Adrenal gland (tissue), 12 donors: Measurements from ENCODE around the gene CA10. TPM values are rescaled to one million over a fixed set of nuclear protein-coding genes. Genes with fewer than 3 reads are reported as not detected.

Source experiments
- DNase-seq, 7 donors: peaks; one replicate each; pipeline ENCODE4 v3.0.0-alpha.2; 2019 to 2020
- H3K27ac ChIP-seq, 5 donors: fragments of 200-600 bp; sonication (generic) in 4 of 5; 1 replicate in 3 of 5; 2 replicates in 2 of 5; pipeline versions ENCODE4 v1.5.1 to v1.8.0; 2016 to 2020; ENCODE audit warnings: mild to moderate bottlenecking in 1 of 5
- H3K27me3 ChIP-seq: fragments of 200-600 bp; 2 replicates; pipeline ENCODE4 v1.8.0; 2021
- H3K36me3 ChIP-seq, 2 donors: fragments of 200-600 bp; replicated peaks in 1 of 2; 1 replicate in 1 of 2; 2 replicates in 1 of 2; pipeline versions ENCODE4 v1.5.1 to v1.8.0; 2018 to 2022
- H3K4me1 ChIP-seq, 2 donors: fragments of 200-600 bp; replicated peaks in 1 of 2; 1 replicate in 1 of 2; 2 replicates in 1 of 2; pipeline versions ENCODE4 v1.5.1 to v1.8.0; 2018 to 2021
- H3K4me3 ChIP-seq, 4 donors: fragments of 200-600 bp; sonication (generic) in 3 of 4; one replicate each; pipeline ENCODE4 v1.5.1; 2016 to 2018
- H3K9me3 ChIP-seq, 3 donors: fragments of 200-600 bp; sonication (generic) in 1 of 3; replicated peaks in 1 of 3; 1 replicate in 2 of 3; 2 replicates in 1 of 3; pipeline versions ENCODE4 v1.5.1 to v1.8.0; 2016 to 2021
- CTCF ChIP-seq, 6 experiments: fragments of 450-650 bp in 4 of 6; fragments of 200-600 bp in 2 of 6; sonication (generic) in 1 of 6; IDR thresholded peaks; 1 replicate in 5 of 6; 2 replicates in 1 of 6; pipeline versions ENCODE4 v1.5.1 to v1.8.0; 2016 to 2021; ENCODE audit warnings: antibody characterized with exemption in 6 of 6, mild to moderate bottlenecking in 2 of 6, moderate library complexity in 1 of 6
- POLR2A ChIP-seq, 2 donors: fragments of 450-650 bp; IDR thresholded peaks; one replicate each; pipeline ENCODE4 v1.6.1; 2017; ENCODE audit warnings: antibody characterized with exemption in 2 of 2, mild to moderate bottlenecking in 2 of 2, moderate library complexity in 1 of 2
- WGBS, 4 donors: extraction: QIAGEN DNeasy Blood & Tissue Kit in 2 of 4; methylation state at CpG; one replicate each; pipeline versions ENCODE4 v1.1.5 to v1.1.7; 2013 to 2017; 5-methylcytosine and 5-hydroxymethylcytosine counted together
- intact Hi-C, 2 donors: fragments of 100-400 bp; cut with DNase I; formaldehyde crosslinking; loops; one replicate each; pipeline versions ENCODE4 v1.14.1 to v1.15.0; 2022 to 2023
- polyA plus RNA-seq, 3 donors: library from polyadenylated mRNA; stranded (reverse); fragments of 200-250 nt in 2 of 3; fragments of 350-450 nt in 1 of 3; fragmentation: Illumina TruSeq in 1 of 3; extraction: RNeasy Lipid Tissue Mini Kit (QIAGEN cat#74804) in 1 of 3; gene quantifications; one replicate each; pipeline ENCODE4 v1.2.3, GENCODE V29; 2013 to 2014
- total RNA-seq, 9 donors: library from RNA; depleted of rRNA in 4 of 9; stranded (reverse); fragments of >200 nt in 4 of 9; fragments of 120-200 nt in 1 of 9; fragmentation: NEBNext Ultra II Directional in 1 of 9; extraction: Animal tissue kit (Norgen Biotek cat#: 25700) in 1 of 9; gene quantifications; one replicate each; pipeline versions ENCODE4 v1.1.0 to v1.2.4, GENCODE V29; 2013 to 2023
- donor health status: healthy with polysubstance abuse.
- donor health status: Bipolar disorder and iron deficiency.
- donor health status: DM: yes; HTN: yes; CAD: no.
- donor health status: DM: no; HTN: no; CAD: no.
- donor health status: DM: no; HTN: no; CAD: no.
- donor health status: DM: yes; HTN: yes; CAD: no.

The CA10 gene
- total and polyA plus RNA-seq, 12 donors, result 0.27 to 3.1 (median 2.5) TPM; not detected in 5

GRCh38 chr17:51848451-51848850 lies 310.1 kb downstream of the CA10 start:
- no peak overlapping the region for H3K4me3 ChIP-seq
- no peaks in the 10 kb centered on the region for H3K4me1 ChIP-seq
- no peaks in the 10 kb centered on the region for H3K27me3 ChIP-seq
- DNase-seq, result no peak
- no peaks in the 10 kb centered on the region for H3K36me3 ChIP-seq
- no peak for TF ChIP-seq CTCF (IDR thresholded peaks at IDR 0.05)
- no peak for TF ChIP-seq POLR2A (IDR thresholded peaks at IDR 0.05)
- no peak overlapping the region for H3K27ac ChIP-seq
- intact Hi-C loops, result no loop called here
- WGBS, 4 donors, result 55 to 71% (median 57%) methylated on average over 3 of the region's 3 CpGs
- H3K9me3 ChIP-seq, result no peaks in the 10 kb centered on the region

- H3K9me3 ChIP-seq, result no peaks in the 10 kb centered on the region
- H3K27ac ChIP-seq, result no peak overlapping the region
- TF ChIP-seq POLR2A (IDR thresholded peaks at IDR 0.05) (no peak), CTCF (IDR thresholded peaks at IDR 0.05) (no peak)
- WGBS, 4 donors, result 72 to 83% (median 79%) methylated on average over 4 of the region's 4 CpGs
- no peaks in the 10 kb centered on the region for H3K36me3 ChIP-seq
- no peak for DNase-seq
- H3K27me3 ChIP-seq, result no peaks in the 10 kb centered on the region
- H3K4me3 ChIP-seq, result no peak overlapping the region
- H3K4me1 ChIP-seq, result no peaks in the 10 kb centered on the region
- intact Hi-C loops, result no loop called here
These were observed 311.9 kb downstream of the CA10 start for GRCh38 chr17:51846566-51846965.

- H3K36me3 ChIP-seq, result no peaks in the 10 kb centered on the region
- 33 to 41% (median 35%) methylated on average over 3 of the region's 3 CpGs for WGBS, 4 donors
- no peaks in the 10 kb centered on the region for H3K4me1 ChIP-seq
- no peaks in the 10 kb centered on the region for H3K9me3 ChIP-seq
- no peaks in the 10 kb centered on the region for H3K27me3 ChIP-seq
- no peak overlapping the region for H3K27ac ChIP-seq
- TF ChIP-seq POLR2A (IDR thresholded peaks at IDR 0.05) (no peak), CTCF (IDR thresholded peaks at IDR 0.05) (no peak)
- H3K4me3 ChIP-seq, result no peak overlapping the region
- DNase-seq, result no peak
- intact Hi-C loops, result no loop called here
These were observed 312.7 kb downstream of the CA10 start for GRCh38 chr17:51845776-51846175.

- Histone ChIP-seq H3K27ac (no peak overlapping the region), H3K4me1 (no peaks in the 10 kb centered on the region), H3K9me3 (no peaks in the 10 kb centered on the region), H3K36me3 (no peaks in the 10 kb centered on the region), H3K4me3 (no peak overlapping the region), H3K27me3 (no peaks in the 10 kb centered on the region)
- TF ChIP-seq POLR2A (IDR thresholded peaks at IDR 0.05) (no peak), CTCF (IDR thresholded peaks at IDR 0.05) (no peak)
- intact Hi-C loops, result no loop called here
- DNase-seq, result no peak
These were observed 315.8 kb downstream of the CA10 start for GRCh38 chr17:51842763-51843162.
